GM18861 (cell line): ENCODE measurements around the gene LRP1.

Experiments used
- ATAC-seq: cut with Tn5 transposase; IDR thresholded peaks from one replicate; pipeline ENCODE4 v1.9.1; 2021; ENCODE audit not compliant: unreplicated experiment

The LRP1 gene

DNA sequence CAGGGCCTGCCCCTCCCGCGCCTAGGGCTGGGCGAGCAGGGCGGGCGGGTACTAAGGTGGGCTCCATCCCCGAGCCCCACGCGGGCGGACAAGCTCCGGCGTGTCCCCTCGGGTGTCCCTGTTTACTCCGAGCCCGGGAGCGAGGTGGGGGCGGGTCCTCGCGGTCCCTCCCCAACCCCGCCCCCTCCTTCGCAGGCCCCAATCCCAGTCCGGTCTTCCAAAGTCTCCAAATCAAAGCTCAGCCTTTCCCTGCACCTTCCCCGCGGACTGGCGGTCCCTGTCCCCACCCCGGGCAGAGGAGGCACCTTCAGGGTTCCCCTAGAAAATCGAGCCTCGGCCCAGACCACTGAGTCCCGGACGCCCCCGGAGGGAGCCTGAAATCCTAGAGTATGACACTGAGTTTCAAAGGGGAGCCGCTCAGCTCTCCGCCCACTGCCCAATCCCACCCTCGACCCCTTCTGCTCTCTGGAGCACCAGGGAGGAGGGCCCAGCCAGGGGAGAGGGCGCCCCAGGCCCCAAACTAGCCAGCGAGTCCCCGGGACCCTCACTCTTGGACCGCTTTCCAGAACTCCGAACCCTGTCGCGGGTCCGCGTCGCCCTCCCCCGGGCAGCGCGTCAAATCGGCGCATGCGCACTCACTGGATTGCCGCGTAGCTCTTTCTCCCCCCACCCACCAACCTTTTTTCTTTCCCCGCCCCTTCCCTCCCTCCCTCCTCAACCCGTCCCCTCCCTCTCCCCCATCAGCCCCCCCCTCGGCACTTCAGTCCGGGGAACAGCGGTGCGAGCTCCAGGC, at the start of gene LRP1:
LRP1 (plus strand) TSS at position 758 of the 793 bp plus-strand sequence. CDS start 482 bp downstream, outside the sequence.
- no peak for ATAC-seq

DNA sequence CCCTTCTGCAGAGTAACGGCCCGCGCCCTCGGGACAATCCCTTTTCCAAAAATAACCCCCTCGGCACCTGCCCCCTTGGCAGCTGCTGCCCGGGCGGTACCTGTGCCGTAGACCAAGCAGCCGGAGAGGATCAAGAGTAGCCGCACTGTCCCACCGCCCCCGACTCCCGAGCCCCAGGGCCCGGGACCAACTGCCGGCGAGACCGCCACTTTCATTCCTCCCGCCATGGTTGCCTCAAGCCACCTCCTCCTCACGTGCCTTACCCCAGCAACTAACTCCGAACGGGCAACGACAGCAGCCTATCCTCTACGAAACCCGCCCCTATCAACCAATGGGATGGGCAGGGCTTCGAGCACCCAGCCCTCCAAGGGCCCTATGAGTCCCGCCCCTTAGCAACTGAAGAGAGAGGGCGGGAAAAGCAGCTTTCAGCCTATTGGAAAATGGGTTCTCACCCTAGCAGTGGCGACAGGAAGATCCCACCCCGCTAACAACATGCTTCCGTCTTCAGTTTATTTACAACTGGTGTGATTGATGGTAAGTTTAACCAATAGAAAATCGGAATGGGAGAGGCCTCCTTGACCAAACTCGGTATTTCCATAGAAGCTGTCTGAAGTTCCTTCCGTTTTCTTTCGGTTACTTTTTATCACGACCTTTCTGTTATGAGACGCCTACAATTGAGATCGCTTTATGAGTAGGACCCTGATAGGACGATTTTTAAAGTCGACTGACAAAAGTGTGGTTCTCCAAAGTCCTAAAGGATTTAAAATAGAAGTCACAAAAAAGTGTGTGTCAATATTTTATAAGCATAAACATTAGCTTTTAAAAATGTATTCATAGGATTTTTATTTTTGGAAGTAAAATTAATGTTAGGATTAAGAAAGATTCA, 49.5 kb upstream of the LRP1 start, which contains the start of gene NEMP1:
NEMP1 (minus strand) TSS at position 273 of the 886 bp plus-strand sequence; CDS start at position 227, 46 bp downstream.
- ATAC-seq = peak; percentile 86

DNA sequence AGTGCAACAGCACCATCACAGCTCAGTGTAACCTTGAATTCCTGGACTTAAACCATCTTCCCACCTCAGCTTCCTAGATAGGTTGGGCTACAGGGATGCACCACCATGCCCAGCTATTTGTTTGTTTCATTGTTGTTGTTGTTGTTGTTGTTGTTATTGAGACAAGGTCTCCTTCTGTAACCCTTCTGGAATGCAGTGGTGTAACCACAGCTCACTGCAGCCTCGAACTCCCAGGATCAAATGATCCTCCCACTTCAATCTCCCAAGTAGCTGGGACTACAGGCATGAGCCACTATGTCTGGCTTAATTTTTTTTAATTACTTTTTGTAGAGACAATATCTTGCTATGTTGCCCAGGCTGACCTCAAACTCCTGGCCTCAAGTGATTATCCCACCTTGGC, 48.5 kb upstream of the LRP1 start:
- ATAC-seq = no peak

DNA sequence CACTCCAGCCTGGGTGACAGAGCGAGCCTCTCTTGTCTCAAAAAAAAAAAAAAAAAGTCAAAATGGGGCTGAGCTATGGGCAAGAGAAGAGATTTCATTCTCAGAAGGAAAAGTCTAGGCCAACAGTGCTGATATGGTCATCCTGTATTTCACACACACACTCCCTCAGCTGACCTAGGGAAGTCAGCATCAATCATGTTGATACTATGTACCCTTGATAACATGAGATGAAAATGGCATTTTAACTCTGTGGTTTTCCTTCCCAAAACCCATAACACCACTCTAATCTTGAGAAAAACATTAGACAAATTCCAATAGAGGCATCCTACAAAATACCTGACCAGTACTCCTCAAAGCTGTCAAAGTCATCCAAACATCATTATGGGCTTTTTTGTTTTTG, 47.4 kb upstream of the LRP1 start:
- no peak for ATAC-seq

DNA sequence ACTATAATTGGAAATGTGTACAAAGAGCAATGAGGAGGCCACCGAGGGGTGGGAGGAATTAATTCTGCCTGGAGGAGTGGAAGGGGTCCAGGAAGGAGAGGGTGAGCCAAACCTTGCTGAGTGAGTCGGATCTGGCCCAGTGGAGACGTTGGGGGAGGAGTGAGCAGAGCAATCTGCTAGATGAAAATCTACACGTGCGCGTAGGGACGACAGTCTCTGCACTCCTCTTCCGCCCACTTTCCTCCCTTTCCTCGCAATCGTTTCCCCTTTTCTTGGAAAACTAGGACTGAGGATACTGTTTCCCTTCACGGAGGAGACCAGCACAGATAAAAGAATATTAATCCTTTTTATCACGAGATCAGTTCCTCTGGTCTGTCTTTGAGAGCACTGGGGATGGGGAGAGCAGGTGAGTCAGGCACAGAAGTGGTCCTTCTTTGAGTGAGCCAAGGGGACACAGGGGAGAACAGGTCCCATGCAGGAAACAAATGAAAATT, 42.2 kb upstream of the LRP1 start:
- ATAC-seq = no peak

DNA sequence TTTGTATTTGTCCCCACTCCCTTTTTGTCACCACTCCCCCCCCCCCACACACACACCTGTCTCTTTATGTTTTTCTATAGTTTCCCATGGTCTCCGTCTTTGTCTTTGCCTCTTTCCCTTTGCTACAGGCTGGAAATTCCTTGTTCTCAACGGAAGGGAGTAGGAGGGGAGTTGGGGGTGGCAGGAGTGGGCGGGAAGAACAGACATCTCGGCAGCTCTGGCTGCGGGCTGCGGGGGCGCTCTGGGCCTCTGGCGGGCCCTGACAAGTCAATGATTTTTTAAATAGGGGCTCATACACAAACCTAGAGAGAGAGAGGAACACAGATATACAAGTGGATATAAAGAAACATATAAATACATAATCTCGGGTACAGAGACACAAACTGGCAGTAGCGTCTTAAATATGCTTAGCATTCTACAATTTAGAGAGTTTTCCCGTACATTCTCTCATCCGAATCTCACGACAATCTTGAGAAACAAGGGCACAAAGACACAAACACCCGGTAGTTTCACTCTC, 41.7 kb upstream of the LRP1 start:
- peak; percentile 9 for ATAC-seq

DNA sequence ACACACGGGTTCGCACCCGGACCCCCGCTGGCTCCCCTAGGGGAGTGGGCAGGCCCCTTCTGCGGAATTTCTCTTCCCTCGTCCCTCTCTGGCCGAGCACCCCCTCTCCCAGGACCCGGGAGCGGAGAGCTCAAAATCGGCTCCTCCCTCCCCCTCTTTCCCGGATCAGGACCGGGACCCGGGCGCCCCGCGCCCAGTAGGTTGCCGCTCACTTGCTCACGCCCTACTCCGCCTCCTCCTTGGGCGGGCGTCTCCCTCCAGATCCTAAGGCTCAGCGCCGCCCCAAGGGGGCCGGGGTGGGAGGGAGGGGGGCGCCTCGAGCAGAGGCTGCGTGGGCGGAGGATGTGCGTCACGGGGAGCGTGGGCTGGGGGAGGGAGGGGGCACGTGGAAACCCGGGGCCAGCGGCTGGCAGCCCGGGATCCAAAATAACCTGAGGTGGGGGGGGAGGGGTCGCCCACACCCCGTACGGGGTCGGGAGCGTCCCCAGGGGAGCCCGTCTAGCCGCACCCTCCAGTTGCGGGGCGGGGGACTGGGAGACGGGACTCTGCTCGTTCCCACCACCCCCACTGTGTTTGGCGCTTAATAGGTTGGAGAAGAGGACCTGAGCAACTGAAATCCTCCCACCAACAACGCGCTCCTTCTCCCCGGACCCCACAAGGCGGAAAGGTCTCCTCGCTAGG, 41.1 kb upstream of the LRP1 start:
- ATAC-seq = peak; percentile 17

DNA sequence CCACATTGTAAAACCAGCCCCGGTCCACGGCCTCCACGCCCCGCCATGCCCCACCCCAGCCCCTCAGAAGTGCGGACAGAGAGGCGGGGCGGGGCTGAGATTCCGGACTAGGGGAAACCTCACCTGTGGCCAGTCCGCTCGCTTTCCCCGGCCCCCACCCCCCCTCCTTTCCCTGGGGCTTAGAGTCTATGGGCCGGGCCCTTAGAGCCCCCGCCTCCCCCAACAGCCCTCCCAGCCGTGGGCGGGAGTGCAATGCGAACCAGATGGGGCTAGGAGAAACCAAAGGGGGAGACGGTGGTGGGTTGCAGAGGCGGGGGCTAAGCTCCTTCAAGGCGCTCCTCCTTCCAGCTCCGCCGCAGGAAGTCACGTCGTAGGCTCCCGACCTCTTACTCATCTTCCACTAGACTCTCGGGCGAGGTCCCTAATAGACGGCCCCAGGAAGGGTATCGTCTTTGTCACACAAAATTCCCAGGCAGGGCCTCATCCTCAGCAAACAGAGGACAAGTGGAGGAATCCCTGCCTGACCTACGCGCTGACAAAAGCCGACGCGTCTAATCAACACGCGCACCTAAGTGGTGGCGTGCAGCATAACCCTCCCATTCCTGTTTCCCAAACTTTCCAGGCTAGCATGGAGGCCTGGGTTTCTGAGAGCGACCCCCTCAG, 40.5 kb upstream of the LRP1 start:
- ATAC-seq = peak; percentile 28

DNA sequence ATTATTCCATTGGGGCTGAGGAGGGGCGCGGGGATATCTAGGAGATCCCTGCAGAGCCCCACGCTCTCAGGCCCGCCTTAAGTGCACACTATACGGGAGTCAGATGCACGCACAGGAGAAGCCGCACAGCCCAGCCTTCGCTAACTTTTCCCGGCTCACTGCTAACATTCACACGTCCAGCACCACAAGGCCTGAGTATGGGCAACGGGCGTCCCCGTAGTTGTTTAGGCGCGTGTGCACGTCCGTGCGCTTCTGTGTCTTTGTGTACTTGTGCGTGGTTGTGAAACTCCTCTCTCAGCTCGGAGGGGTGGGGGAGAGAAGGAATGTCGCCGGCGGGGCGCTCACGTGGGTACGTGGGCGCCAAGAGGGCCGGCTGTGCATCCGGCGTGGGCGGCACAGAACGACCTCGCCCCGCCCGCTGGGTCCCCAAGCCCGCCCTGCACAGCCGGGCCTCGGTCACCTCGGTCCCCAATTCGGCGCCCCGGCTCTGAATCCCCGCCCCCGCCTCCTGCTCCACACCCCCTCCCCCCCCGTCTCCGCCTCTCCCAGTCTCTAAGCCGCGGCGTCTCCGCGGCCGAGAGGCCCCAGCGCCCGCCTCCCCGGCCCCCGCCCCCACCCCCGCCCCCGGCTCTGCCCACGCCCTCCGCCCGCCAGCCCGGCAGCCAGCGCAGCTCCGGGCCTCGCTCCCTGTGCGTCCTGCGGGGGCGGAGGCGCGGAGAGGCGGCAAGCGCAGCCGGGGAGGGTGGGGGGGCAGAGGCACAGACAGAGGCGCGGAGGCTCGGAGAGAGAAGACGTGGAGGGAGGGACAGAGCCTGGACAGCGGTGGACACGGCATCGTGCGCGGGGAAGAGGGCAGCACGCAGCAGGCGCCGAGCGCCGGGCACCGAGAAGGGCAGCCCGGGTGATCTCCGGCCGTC, 39.7 kb upstream of the LRP1 start, which contains the start of gene NAB2:
NAB2 (plus strand) TSS at position 761 of the 917 bp plus-strand sequence. CDS start 158 bp downstream, outside the sequence.
- peak; percentile 42 for ATAC-seq

DNA sequence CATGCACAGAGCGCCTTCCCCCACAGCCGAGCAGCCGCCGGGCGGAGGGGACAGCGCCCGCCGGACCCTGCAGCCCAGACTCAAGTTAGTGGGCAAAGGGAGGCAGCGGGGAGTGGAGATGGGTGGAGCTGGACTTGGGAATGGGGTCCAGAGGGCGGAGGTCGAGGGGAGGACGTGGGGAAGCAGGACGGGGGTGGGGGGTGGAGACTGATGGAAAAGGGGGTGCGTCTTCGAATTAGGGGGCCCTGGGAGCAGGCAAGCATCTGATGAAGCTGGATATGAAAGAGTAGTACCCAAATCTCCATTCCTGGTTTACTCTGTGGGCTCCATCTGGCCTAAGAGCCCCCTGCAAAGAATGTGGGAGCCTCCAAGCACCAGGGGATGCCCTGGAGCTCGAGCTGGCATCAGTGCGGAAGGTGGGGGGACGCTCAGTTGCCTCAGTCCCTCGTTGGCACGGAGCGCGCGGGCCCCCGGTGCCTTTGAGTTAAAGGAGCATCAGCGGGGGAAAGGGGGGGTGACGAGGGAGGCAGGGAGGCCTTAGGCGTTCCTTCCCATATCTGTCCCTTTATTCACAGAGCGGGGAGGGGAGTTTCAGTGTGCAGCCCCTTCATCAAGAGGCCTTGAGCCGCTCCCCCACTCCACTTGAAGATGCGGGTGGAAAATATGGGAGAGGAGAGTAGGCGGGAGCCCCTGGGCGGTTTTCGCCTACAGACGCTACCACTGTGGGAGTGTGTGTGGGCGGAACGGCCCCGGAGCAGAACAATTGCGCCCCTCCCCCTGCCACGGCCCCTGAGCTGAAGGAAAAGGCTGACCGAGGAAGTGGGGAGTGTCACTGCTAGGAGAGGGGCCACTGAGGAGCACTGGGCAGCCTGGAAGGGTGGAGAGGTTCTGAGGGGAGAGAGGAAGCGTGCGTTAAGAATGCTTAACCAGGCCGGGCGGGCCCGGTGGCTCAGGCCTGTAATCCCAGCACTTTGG, 38.7 kb upstream of the LRP1 start:
- ATAC-seq = no peak

DNA sequence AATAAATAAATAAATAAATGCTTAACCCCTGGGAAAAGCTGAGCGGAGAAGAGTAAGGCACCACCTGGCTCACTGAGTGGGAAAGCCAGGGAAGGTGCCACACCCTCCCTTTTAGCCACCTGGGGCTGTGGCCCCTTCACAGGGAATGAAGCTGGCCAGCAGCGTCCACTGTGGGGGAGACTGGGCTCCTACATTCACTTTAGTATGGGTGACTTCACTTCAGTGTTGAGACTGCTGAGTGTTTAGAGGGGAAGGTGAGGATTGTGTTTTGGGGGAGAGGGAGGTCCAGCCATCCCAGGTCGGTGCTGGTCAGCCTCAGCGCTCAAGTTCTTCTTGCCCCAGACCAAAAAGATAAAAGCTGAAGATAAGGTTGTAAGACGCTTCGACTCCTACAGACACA, 37.8 kb upstream of the LRP1 start:
- no peak for ATAC-seq

DNA sequence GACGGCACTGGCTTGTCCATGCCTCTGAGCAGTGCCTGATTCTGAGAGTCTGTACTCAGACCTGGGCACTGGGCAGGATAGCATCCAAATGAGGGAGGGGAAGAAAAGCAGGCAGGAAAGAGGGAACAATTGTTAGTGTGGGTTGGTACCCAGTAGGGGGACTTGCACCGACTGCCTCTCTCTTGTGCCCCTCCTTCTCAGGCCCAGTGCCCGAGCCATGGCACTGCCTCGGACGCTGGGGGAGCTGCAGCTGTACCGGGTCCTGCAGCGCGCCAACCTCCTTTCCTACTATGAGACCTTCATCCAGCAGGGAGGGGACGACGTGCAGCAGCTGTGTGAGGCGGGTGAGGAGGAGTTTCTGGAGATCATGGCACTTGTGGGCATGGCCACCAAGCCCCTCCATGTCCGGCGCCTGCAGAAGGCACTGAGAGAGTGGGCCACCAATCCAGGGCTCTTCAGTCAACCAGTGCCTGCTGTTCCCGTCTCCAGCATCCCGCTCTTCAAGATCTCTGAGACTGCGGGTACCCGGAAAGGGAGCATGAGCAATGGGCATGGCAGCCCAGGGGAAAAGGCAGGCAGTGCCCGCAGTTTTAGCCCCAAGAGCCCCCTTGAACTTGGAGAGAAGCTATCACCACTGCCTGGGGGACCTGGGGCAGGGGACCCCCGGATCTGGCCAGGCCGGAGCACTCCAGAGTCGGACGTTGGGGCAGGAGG, 37.2 kb upstream of the LRP1 start:
- ATAC-seq = no peak

DNA sequence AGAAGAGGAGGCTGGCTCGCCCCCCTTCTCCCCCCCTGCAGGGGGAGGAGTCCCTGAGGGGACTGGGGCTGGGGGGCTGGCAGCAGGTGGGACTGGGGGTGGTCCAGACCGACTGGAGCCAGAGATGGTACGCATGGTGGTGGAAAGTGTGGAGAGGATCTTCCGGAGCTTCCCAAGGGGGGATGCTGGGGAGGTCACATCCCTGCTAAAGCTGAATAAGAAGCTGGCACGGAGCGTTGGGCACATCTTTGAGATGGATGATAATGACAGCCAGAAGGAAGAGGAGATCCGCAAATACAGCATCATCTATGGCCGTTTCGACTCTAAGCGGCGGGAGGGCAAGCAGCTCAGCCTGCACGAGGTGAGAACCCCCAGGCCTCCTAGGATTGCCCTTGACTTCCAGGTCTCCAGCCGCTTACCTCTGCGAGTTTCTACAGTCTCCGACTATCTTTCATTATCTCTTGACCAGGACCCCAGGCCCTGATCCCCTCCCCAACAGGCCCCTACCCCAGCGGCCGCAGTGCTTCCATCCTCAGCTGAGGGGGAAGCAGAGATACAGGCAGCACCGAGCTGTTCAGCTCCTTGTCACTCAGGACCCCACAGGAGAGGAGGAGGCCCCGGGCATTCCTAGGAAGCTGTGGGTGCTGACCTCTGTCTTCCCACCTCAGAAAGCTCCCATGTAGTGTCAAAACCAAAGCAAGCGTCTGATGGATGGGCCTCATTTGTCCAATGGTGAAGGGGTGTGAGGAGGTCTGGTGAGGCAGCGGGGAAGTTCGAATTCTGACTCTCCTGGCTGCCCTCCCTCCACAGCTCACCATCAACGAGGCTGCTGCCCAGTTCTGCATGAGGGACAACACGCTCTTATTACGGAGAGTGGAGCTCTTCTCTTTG, 36.4 kb upstream of the LRP1 start:
- no peak for ATAC-seq

DNA sequence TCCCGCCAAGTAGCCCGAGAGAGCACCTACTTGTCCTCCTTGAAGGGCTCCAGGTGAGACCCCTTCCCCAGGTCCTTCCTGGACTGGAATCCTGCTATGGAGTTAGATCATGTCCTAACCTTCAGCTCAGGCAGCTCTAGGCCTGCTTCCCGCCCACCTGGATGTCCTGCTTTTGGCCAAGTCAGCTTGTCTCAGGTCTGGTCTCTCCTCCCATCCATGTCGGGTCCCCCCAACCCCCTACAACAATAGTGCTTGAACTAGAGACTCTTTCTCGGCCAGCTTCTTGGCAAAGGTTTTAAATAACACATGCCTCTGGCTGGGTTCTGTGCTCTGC, 35.8 kb upstream of the LRP1 start:
- no peak for ATAC-seq

DNA sequence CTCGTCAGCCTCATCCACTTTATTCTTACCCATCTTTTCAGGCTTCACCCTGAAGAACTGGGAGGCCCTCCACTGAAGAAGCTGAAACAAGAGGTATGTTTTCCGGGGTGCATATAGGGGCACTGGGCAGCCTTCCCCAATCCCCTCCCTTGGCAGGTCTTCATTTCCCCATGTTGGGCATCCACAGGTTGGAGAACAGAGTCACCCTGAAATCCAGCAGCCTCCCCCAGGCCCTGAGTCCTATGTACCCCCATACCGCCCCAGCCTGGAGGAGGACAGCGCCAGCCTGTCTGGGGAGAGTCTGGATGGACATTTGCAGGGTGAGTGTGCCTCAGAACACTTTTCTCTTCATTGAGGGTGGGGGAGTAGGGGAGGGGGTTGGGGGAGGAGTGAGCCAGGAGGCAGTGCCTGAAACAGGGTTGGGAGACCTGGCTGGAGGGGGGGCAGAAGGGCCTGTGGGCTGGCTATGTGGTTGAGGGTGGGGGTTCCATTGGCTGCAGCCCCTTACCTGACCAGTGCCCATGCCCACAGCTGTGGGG, 35.3 kb upstream of the LRP1 start:
- no peak for ATAC-seq
